RWPE2 (cell line): ENCODE data around the gene IFNG-AS1.

ENCODE experiments used
- ATAC-seq: fragments of 200-7000 bp; cut with Tn5 transposase; 3 replicates; pipeline ENCODE4 v1.9.1; 2021; ENCODE audit warnings: low read depth
- DNase-seq: peaks from one replicate; pipeline ENCODE4 v3.0.0-alpha.2; 2020; ENCODE audit warnings: low spot score
- H3K27ac ChIP-seq: fragments of 450-650 bp; 2 replicates; pipeline ENCODE4 v1.5.1; 2017; ENCODE audit warnings: mild to moderate bottlenecking; ENCODE audit not compliant: poor library complexity, severe bottlenecking
- H3K27me3 ChIP-seq: fragments of 250-450 bp; sonication (Bioruptor Pico); 2 replicates; pipeline ENCODE4 v1.5.1; 2021; ENCODE audit warnings: mild to moderate bottlenecking, moderate library complexity; ENCODE audit not compliant: insufficient read depth, poor library complexity, severe bottlenecking
- H3K36me3 ChIP-seq: fragments of 250-450 bp; sonication (Bioruptor Pico); 2 replicates; pipeline ENCODE4 v1.5.1; 2020; ENCODE audit warnings: low read depth, mild to moderate bottlenecking, moderate library complexity
- H3K4me1 ChIP-seq: fragments of 250-450 bp; sonication (Bioruptor Pico); 2 replicates; pipeline ENCODE4 v1.5.1; 2021; ENCODE audit warnings: mild to moderate bottlenecking, moderate library complexity; ENCODE audit not compliant: insufficient read depth, poor library complexity, severe bottlenecking
- H3K4me3 ChIP-seq: fragments of 250-450 bp; sonication (Bioruptor Pico); 2 replicates; pipeline ENCODE4 v1.5.1; 2021; ENCODE audit warnings: mild to moderate bottlenecking, moderate library complexity; ENCODE audit not compliant: severe bottlenecking
- H3K9me3 ChIP-seq: fragments of 250-450 bp; sonication (Bioruptor Pico); 2 replicates; pipeline ENCODE4 v1.5.1; 2021; ENCODE audit warnings: mild to moderate bottlenecking, moderate library complexity; ENCODE audit not compliant: severe bottlenecking
- TF ChIP-seq, protein P1 (sequence below): fragments of 450-650 bp; IDR thresholded peaks from one replicate; pipeline ENCODE4 v1.5.1; 2017; ENCODE audit warnings: mild to moderate bottlenecking, moderate library complexity; ENCODE audit not compliant: poor library complexity, severe bottlenecking

Gene IFNG-AS1

DNA sequence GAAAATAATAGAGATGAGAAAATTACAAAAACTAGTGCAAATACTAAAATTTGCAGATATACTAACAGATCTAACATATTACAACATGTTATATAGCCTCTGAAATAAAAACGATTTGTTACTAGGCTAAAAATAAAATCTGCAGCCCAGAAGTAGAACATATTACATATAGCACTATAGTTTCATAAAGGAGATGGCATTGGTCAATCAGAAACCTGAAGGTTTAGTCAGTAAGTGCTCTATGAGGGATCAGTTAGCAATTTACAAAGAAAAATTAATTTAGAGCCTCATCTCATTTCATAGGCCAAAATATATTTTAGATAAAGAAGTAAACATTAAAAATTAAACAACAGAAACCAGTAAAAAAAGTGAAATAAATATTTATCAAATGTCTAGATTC, 41.0 kb downstream of the IFNG-AS1 start:
- Histone ChIP-seq H3K9me3 (no peaks in the 10 kb centered on the region), H3K4me1 (no peaks in the 10 kb centered on the region), H3K36me3 (no peaks in the 10 kb centered on the region), H3K27ac (no peak overlapping the region), H3K27me3 (no peaks in the 10 kb centered on the region), H3K4me3 (no peak overlapping the region)
- TF ChIP-seq, protein P1, sequence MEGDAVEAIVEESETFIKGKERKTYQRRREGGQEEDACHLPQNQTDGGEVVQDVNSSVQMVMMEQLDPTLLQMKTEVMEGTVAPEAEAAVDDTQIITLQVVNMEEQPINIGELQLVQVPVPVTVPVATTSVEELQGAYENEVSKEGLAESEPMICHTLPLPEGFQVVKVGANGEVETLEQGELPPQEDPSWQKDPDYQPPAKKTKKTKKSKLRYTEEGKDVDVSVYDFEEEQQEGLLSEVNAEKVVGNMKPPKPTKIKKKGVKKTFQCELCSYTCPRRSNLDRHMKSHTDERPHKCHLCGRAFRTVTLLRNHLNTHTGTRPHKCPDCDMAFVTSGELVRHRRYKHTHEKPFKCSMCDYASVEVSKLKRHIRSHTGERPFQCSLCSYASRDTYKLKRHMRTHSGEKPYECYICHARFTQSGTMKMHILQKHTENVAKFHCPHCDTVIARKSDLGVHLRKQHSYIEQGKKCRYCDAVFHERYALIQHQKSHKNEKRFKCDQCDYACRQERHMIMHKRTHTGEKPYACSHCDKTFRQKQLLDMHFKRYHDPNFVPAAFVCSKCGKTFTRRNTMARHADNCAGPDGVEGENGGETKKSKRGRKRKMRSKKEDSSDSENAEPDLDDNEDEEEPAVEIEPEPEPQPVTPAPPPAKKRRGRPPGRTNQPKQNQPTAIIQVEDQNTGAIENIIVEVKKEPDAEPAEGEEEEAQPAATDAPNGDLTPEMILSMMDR = no peak
- ATAC-seq (no peak), DNase-seq (no peak)

DNA sequence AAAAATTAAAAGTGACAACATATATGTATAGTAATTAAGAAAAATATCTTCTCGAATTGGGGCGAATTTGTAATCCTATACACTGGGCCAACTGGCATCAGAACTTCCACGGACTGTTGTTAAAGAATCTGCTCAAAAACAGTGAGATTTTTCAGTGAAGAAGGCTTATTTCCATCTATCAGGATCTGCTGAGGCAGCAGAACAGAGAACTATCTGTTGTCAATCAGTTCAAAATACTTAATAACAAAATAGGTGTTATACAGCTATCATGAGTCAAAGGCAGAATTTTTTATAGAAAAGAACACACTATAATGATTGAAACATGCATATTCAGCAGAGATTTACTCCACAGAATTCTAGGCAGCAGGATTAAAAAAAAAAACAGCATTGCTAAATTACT, 41.9 kb downstream of the IFNG-AS1 start:
- H3K4me1 ChIP-seq = no peaks in the 10 kb centered on the region
- H3K27ac ChIP-seq = no peak overlapping the region
- no peaks in the 10 kb centered on the region for H3K27me3 ChIP-seq
- ATAC-seq (no peak), DNase-seq (no peak)
- H3K4me3 ChIP-seq = no peak overlapping the region
- no peaks in the 10 kb centered on the region for H3K36me3 ChIP-seq
- no peaks in the 10 kb centered on the region for H3K9me3 ChIP-seq
- TF ChIP-seq, protein P1 = no peak

GRCh38 chr12:68031881-68032739, 42.9 kb downstream of the IFNG-AS1 start:
- Histone ChIP-seq H3K36me3 (no peaks in the 10 kb centered on the region), H3K9me3 (no peaks in the 10 kb centered on the region), H3K27me3 (no peaks in the 10 kb centered on the region), H3K4me1 (no peaks in the 10 kb centered on the region), H3K27ac (no peak overlapping the region), H3K4me3 (no peak overlapping the region)
- TF ChIP-seq, protein P1 = no peak
- DNase-seq (no peak), ATAC-seq (no peak)

GRCh38 chr12:68034567-68034966, 45.3 kb downstream of the IFNG-AS1 start:
- DNase-seq = no peak
- TF ChIP-seq, protein P1 = no peak
- H3K27me3 ChIP-seq = no peaks in the 10 kb centered on the region
- H3K9me3 ChIP-seq = no peaks in the 10 kb centered on the region
- H3K4me1 ChIP-seq = no peaks in the 10 kb centered on the region
- no peak overlapping the region for H3K27ac ChIP-seq
- H3K4me3 ChIP-seq = no peak overlapping the region
- no peak for ATAC-seq
- H3K36me3 ChIP-seq = no peaks in the 10 kb centered on the region

GRCh38 chr12:68036642-68037041, 47.4 kb downstream of the IFNG-AS1 start:
- no peaks in the 10 kb centered on the region for H3K36me3 ChIP-seq
- no peaks in the 10 kb centered on the region for H3K27me3 ChIP-seq
- DNase-seq = no peak
- TF ChIP-seq, protein P1 = no peak
- no peaks in the 10 kb centered on the region for H3K9me3 ChIP-seq
- no peak overlapping the region for H3K27ac ChIP-seq
- H3K4me1 ChIP-seq = peaks cover 2% of the 10 kb centered on the region
- ATAC-seq = no peak
- H3K4me3 ChIP-seq = no peak overlapping the region
